ENCODE measurements around the gene COL21A1. TPM values are rescaled to one million over a fixed set of nuclear protein-coding genes. Genes with fewer than 3 reads are reported as not detected.
A peak's percentile ranks its signal among the peaks of the same experiment; 100 is the strongest.

The COL21A1 gene
- total RNA-seq, 1 donor from 2014 or later = 0.57 TPM

DNA sequence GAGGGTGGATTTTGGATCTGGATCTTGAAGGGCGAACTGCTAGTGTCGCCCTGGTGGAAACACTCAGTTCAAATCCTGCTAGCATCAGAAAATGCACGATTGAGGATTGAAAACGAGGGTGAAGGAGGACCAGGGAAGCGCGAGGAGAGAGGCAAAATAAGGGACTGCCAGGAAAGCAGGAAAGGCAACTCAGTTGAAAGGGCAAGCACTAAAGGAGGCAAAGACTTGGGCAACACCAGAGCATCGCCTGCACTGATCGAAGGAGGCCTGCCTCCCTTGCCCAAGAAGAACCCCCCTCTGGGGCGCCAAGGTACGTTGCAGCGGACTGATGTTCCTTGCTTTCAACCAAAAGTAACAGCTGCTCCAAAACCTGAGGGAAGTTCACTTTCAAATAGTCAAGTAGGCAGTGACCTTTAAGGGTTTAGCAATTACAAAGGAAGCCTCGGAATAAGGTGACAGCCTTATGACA lies 308 bp upstream of the COL21A1 start:
- H3K27ac Mint-ChIP-seq (ENCODE audit: unreplicated experiment) = no peak overlapping the region
- peak overlapping the region; percentile 86 for H2AFZ ChIP-seq (ENCODE audit: low read depth, low read length)
- H3K36me3 Mint-ChIP-seq (ENCODE audit: low read depth, unreplicated experiment) = no peaks in the 10 kb centered on the region
- peaks cover 31% of the 10 kb centered on the region for H3K27me3 Mint-ChIP-seq (ENCODE audit: low read depth, unreplicated experiment)
- no peak overlapping the region for H3K27ac ChIP-seq (ENCODE audit: low read depth, low read length)
- peak overlapping the region; percentile 21 for H3K9ac ChIP-seq (ENCODE audit: low read length)
- H3K9me3 Mint-ChIP-seq (ENCODE audit: unreplicated experiment) = no peaks in the 10 kb centered on the region
- DNase-seq (ENCODE audit: low read depth) (no peak), FAIRE-seq (no peak)
- no peaks in the 10 kb centered on the region for H4K20me1 ChIP-seq (ENCODE audit: insufficient read depth, low read length)
- no peaks in the 10 kb centered on the region for H3K36me3 ChIP-seq (ENCODE audit: insufficient read depth, low read length)
- H3K79me2 ChIP-seq (ENCODE audit: insufficient read depth, low read length) = no peaks in the 10 kb centered on the region
- peak overlapping the region; percentile 81 for H3K4me3 Mint-ChIP-seq (ENCODE audit: unreplicated experiment)
- peak overlapping the region; percentile 89 for H3K4me2 ChIP-seq (ENCODE audit: low read length)
- peaks cover 13% of the 10 kb centered on the region for H3K4me1 ChIP-seq (ENCODE audit: insufficient read depth, low read length)
- peaks cover 15% of the 10 kb centered on the region for H3K27me3 ChIP-seq (ENCODE audit: insufficient read depth, low read length)
- no peaks in the 10 kb centered on the region for H3K4me1 Mint-ChIP-seq (ENCODE audit: low read depth, unreplicated experiment)
- peak overlapping the region; percentile 58 for H3K4me3 ChIP-seq (ENCODE audit: insufficient read depth, low read depth, low read length)
- H3K9me3 ChIP-seq (ENCODE audit: insufficient read depth, low read depth, low read length) = no peaks in the 10 kb centered on the region
- TF ChIP-seq, protein P1, sequence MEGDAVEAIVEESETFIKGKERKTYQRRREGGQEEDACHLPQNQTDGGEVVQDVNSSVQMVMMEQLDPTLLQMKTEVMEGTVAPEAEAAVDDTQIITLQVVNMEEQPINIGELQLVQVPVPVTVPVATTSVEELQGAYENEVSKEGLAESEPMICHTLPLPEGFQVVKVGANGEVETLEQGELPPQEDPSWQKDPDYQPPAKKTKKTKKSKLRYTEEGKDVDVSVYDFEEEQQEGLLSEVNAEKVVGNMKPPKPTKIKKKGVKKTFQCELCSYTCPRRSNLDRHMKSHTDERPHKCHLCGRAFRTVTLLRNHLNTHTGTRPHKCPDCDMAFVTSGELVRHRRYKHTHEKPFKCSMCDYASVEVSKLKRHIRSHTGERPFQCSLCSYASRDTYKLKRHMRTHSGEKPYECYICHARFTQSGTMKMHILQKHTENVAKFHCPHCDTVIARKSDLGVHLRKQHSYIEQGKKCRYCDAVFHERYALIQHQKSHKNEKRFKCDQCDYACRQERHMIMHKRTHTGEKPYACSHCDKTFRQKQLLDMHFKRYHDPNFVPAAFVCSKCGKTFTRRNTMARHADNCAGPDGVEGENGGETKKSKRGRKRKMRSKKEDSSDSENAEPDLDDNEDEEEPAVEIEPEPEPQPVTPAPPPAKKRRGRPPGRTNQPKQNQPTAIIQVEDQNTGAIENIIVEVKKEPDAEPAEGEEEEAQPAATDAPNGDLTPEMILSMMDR (IDR thresholded peaks at IDR 0.05; ENCODE audit: insufficient read depth, low read depth, low read length) = no peak
- no peak for TF ChIP-seq EZH2 (IDR thresholded peaks at IDR 0.05; ENCODE audit: insufficient read depth, low read length)

DNA sequence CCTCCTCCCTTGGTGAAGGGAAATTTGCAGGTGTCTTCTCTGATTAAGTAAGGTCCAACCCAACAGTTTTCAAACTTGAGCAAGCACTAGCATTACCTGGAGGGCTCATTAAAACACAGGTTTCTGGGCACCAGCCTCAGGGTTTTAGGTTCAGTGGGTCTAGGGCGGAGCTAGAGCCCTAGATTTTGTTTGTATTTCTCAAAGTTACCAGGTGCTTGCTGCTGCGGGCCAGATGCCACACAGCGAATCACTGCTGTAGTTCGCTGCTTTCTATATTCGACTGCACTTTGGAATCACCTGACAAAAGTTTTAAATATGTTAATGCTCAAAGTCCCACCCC lies 869 bp downstream of the COL21A1 start:
- H3K27me3 Mint-ChIP-seq (ENCODE audit: low read depth, unreplicated experiment) = peaks cover 31% of the 10 kb centered on the region
- Histone ChIP-seq H4K20me1 (ENCODE audit: insufficient read depth, low read length) (no peaks in the 10 kb centered on the region), H3K9ac (ENCODE audit: low read length) (no peak overlapping the region), H3K79me2 (ENCODE audit: insufficient read depth, low read length) (no peaks in the 10 kb centered on the region), H3K9me3 (ENCODE audit: insufficient read depth, low read depth, low read length) (no peaks in the 10 kb centered on the region), H3K27ac (ENCODE audit: low read depth, low read length) (no peak overlapping the region), H3K4me3 (ENCODE audit: insufficient read depth, low read depth, low read length) (peak overlapping the region; percentile 58), H3K36me3 (ENCODE audit: insufficient read depth, low read length) (no peaks in the 10 kb centered on the region), H2AFZ (ENCODE audit: low read depth, low read length) (no peak overlapping the region), H3K27me3 (ENCODE audit: insufficient read depth, low read length) (peaks cover 15% of the 10 kb centered on the region), H3K4me2 (ENCODE audit: low read length) (peak overlapping the region; percentile 89), H3K4me1 (ENCODE audit: insufficient read depth, low read length) (peaks cover 13% of the 10 kb centered on the region)
- no peak for FAIRE-seq
- no peak overlapping the region for H3K27ac Mint-ChIP-seq (ENCODE audit: unreplicated experiment)
- TF ChIP-seq, protein P1 (IDR thresholded peaks at IDR 0.05; ENCODE audit: insufficient read depth, low read depth, low read length) = no peak
- TF ChIP-seq EZH2 (IDR thresholded peaks at IDR 0.05; ENCODE audit: insufficient read depth, low read length) = no peak
- H3K4me1 Mint-ChIP-seq (ENCODE audit: low read depth, unreplicated experiment) = no peaks in the 10 kb centered on the region
- no peaks in the 10 kb centered on the region for H3K9me3 Mint-ChIP-seq (ENCODE audit: unreplicated experiment)
- peak overlapping the region; percentile 81 for H3K4me3 Mint-ChIP-seq (ENCODE audit: unreplicated experiment)
- no peaks in the 10 kb centered on the region for H3K36me3 Mint-ChIP-seq (ENCODE audit: low read depth, unreplicated experiment)
- DNase-seq (ENCODE audit: low read depth) = no peak

DNA sequence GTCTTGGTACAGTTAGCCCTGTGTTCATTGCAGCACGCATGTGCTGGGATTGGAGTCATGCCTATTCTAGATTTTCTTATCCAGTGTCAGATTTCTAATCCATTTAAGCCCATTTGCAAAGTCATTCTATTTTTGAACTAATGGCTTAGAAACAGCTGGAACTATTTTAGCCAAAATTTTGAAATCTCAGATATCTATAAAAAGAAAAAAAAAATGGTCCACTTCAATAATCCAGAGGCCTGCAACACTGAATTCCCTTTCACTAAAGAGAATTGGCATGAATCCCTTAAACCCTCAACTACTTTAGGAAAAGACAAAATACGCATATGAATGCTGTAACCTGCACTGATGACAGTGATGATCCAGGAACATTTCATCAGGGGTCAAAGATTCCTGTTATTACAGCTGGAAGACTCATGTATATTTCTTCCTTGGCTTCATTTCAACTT lies 1.5 kb downstream of the COL21A1 start:
- no peak for DNase-seq (ENCODE audit: low read depth)
- no peaks in the 10 kb centered on the region for H3K9me3 ChIP-seq (ENCODE audit: insufficient read depth, low read depth, low read length)
- Mint-ChIP-seq H3K36me3 (ENCODE audit: low read depth, unreplicated experiment) (no peaks in the 10 kb centered on the region), H3K27ac (ENCODE audit: unreplicated experiment) (no peak overlapping the region), H3K9me3 (ENCODE audit: unreplicated experiment) (no peaks in the 10 kb centered on the region), H3K4me3 (ENCODE audit: unreplicated experiment) (no peak overlapping the region), H3K4me1 (ENCODE audit: low read depth, unreplicated experiment) (no peaks in the 10 kb centered on the region), H3K27me3 (ENCODE audit: low read depth, unreplicated experiment) (peaks cover 31% of the 10 kb centered on the region)
- H3K4me1 ChIP-seq (ENCODE audit: insufficient read depth, low read length) = peaks cover 13% of the 10 kb centered on the region
- H3K79me2 ChIP-seq (ENCODE audit: insufficient read depth, low read length) = no peaks in the 10 kb centered on the region
- TF ChIP-seq, protein P1 (IDR thresholded peaks at IDR 0.05; ENCODE audit: insufficient read depth, low read depth, low read length) = no peak
- TF ChIP-seq EZH2 (IDR thresholded peaks at IDR 0.05; ENCODE audit: insufficient read depth, low read length) = no peak
- no peak overlapping the region for H3K4me3 ChIP-seq (ENCODE audit: insufficient read depth, low read depth, low read length)
- H2AFZ ChIP-seq (ENCODE audit: low read depth, low read length) = no peak overlapping the region
- H4K20me1 ChIP-seq (ENCODE audit: insufficient read depth, low read length) = no peaks in the 10 kb centered on the region
- H3K36me3 ChIP-seq (ENCODE audit: insufficient read depth, low read length) = no peaks in the 10 kb centered on the region
- H3K27me3 ChIP-seq (ENCODE audit: insufficient read depth, low read length) = peaks cover 15% of the 10 kb centered on the region
- no peak overlapping the region for H3K4me2 ChIP-seq (ENCODE audit: low read length)
- no peak overlapping the region for H3K9ac ChIP-seq (ENCODE audit: low read length)
- FAIRE-seq = no peak
- no peak overlapping the region for H3K27ac ChIP-seq (ENCODE audit: low read depth, low read length)
